ENCODE measurements around the gene CLIP4.

CLIP4 gene

DNA sequence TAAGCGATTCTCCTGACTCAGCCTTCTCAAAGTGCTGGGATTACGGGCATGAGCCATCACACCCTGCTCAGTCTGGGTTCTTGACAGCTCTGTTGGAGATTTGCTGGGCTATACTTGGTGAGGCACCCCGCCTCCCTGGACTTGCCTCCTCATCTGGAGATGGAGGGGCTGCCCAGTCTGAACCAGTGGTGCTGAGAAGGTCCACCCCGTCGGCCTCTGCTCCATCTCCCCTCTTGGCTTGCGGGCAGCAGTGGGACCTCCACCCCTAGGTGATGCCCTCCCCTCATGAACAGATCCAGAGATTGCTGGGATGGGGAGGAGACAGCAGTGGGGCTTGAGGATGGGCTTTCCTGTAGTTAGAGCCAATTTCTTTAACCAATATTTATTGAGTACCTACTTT, 120.9 kb downstream of the CLIP4 start:
- TF ChIP-seq, protein P1, sequence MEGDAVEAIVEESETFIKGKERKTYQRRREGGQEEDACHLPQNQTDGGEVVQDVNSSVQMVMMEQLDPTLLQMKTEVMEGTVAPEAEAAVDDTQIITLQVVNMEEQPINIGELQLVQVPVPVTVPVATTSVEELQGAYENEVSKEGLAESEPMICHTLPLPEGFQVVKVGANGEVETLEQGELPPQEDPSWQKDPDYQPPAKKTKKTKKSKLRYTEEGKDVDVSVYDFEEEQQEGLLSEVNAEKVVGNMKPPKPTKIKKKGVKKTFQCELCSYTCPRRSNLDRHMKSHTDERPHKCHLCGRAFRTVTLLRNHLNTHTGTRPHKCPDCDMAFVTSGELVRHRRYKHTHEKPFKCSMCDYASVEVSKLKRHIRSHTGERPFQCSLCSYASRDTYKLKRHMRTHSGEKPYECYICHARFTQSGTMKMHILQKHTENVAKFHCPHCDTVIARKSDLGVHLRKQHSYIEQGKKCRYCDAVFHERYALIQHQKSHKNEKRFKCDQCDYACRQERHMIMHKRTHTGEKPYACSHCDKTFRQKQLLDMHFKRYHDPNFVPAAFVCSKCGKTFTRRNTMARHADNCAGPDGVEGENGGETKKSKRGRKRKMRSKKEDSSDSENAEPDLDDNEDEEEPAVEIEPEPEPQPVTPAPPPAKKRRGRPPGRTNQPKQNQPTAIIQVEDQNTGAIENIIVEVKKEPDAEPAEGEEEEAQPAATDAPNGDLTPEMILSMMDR (conservative IDR thresholded peaks at IDR 0.05; ENCODE audit: low read depth, low read length), result no peak
- H3K4me3 ChIP-seq (ENCODE audit: low read depth, low read length), result no peak overlapping the region
- DNase-seq (ENCODE audit: low read depth), result no peak

DNA sequence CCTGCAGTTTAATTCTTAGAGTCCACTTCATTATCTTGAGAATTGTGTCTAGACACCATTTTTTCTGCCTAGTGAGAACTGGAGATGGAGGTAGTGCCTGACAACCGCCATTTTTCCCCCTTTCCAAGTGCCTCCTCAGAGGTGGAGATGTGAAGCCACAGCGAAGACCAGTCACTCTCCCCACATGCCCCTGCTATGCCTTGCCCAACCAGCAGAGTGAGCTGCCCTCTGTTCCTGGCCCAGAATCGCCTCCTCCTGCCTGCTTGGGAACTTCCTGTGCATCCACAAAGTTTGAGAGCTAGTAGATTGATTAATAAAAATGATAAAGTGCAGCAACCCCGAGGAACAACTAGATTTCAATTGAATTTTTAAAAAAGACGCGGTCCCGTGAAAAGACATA, 123.3 kb downstream of the CLIP4 start:
- H3K4me3 ChIP-seq (ENCODE audit: low read depth, low read length), result no peak overlapping the region
- peak; percentile 70 for DNase-seq (ENCODE audit: low read depth)
- TF ChIP-seq, protein P1 (conservative IDR thresholded peaks at IDR 0.05; ENCODE audit: low read depth, low read length), result peak; percentile 96
